Measurements from ENCODE around the gene SNX25.

The SNX25 gene

GRCh38 chr4:185395956-185396723 is 186.7 kb downstream of the SNX25 start:
- in situ Hi-C loops (cut with MboI; ENCODE audit: low sequenced_read_pairs), result no loop called here

GRCh38 chr4:185396724-185397385 is 187.5 kb downstream of the SNX25 start, which contains the start of gene ANKRD37:
Gene ANKRD37 (plus strand): TSS chr4:185396841. CDS start chr4:185396924, 83 bp downstream.
- in situ Hi-C loops (cut with MboI; ENCODE audit: low sequenced_read_pairs), result no loop called here

- in situ Hi-C loops (cut with MboI; ENCODE audit: low sequenced_read_pairs), result no loop called here
Measured at GRCh38 chr4:185398618-185399017, 189.2 kb downstream of the SNX25 start.

GRCh38 chr4:185399466-185399865 is 190.1 kb downstream of the SNX25 start:
- in situ Hi-C loops (cut with MboI; ENCODE audit: low sequenced_read_pairs), result no loop called here

- in situ Hi-C loops (cut with MboI; ENCODE audit: low sequenced_read_pairs), result no loop called here
Measured at GRCh38 chr4:185404031-185404430, 194.6 kb downstream of the SNX25 start.

GRCh38 chr4:185405296-185405999 is 196.1 kb downstream of the SNX25 start:
- in situ Hi-C loops (cut with MboI; ENCODE audit: low sequenced_read_pairs), result no loop called here

- in situ Hi-C loops (cut with MboI; ENCODE audit: low sequenced_read_pairs), result no loop called here
Measured at GRCh38 chr4:185408432-185408831, 199.0 kb downstream of the SNX25 start.

GRCh38 chr4:185411849-185412248 is 202.5 kb downstream of the SNX25 start:
- in situ Hi-C loops (cut with MboI; ENCODE audit: low sequenced_read_pairs), result no loop called here

GRCh38 chr4:185412412-185412811 is 203.0 kb downstream of the SNX25 start:
- in situ Hi-C loops (cut with MboI; ENCODE audit: low sequenced_read_pairs), result no loop called here
